ENCODE data around the gene NACC2. TPM values are rescaled to one million over a fixed set of nuclear protein-coding genes. Genes with fewer than 3 reads are reported as not detected.

NACC2 gene
- total and polyA plus RNA-seq, 2 of the 8 experiments (the other 6 are each of a cell fraction or from before 2014, with no cell fraction given): 8.3 to 14.0 TPM

GRCh38 chr9:136057236-136058081, 37.6 kb downstream of the NACC2 start:
- Histone ChIP-seq H3K4me3 (ENCODE audit: extremely low read depth in 1 of 4, insufficient read depth in 2 of 4, low read depth in 3 of 4, low read length in 4 of 4) (no peak overlapping the region), H4K8ac (ENCODE audit: extremely low read depth, insufficient read depth, low read length) (peak overlapping the region; percentile 28), H3K79me1 (ENCODE audit: low read depth, low read length) (0 out of 2 replicates have a peak, but pooled peaks cover 3% of the 10 kb centered on the region), H3K23ac (ENCODE audit: insufficient read length) (no peak overlapping the region), H2BK15ac (ENCODE audit: low read length) (no peak overlapping the region; the same call in 1 of the 2 replicates), H3K56ac (replicated peaks; ENCODE audit: insufficient read length, low read depth, low read length) (no peak overlapping the region), H3K9ac (replicated peaks in 1 of 4; ENCODE audit: extremely low read depth in 1 of 4, low read depth in 3 of 4, low read length in 3 of 4) (no peak overlapping the region), H4K91ac (replicated peaks; ENCODE audit: insufficient read length, low read length) (peak overlapping the region; percentile 31), H3K27ac (ENCODE audit: low read depth, low read length) (no peak overlapping the region), H3K36me3 (ENCODE audit: control insufficient read depth in 2 of 4, insufficient read depth in 4 of 4, low read length in 3 of 4) (no peaks in the 10 kb centered on the region), H4K20me1 (replicated peaks in 1 of 2; ENCODE audit: control insufficient read depth in 1 of 2, insufficient read depth in 2 of 2, low read length in 2 of 2) (no peaks in the 10 kb centered on the region), H3K27me3 (replicated peaks in 1 of 4; ENCODE audit: control insufficient read depth in 3 of 4, extremely low read depth in 1 of 4, insufficient read depth in 3 of 4, low read length in 3 of 4) (no peaks in the 10 kb centered on the region), H2BK20ac (ENCODE audit: low read length) (no peak overlapping the region), H3K79me2 (ENCODE audit: control insufficient read depth in 1 of 2, insufficient read depth in 2 of 2, low read length in 2 of 2) (no peaks in the 10 kb centered on the region), H2AK5ac (ENCODE audit: low read depth, low read length) (no peak overlapping the region), H2BK12ac (ENCODE audit: low read depth, low read length) (peak overlapping the region; percentile 33; the same call in 1 of the 2 replicates), H3K4me2 (ENCODE audit: insufficient read depth in 1 of 2, low read depth in 2 of 2, low read length in 2 of 2) (no peak overlapping the region), H2BK5ac (ENCODE audit: low read depth, low read length) (no peak overlapping the region), H3K18ac (ENCODE audit: extremely low read depth, low read length) (no peak overlapping the region), H3K14ac (ENCODE audit: insufficient read length) (no peak overlapping the region), H2BK120ac (replicated peaks; ENCODE audit: low read depth, low read length) (peak overlapping the region; percentile 65), H3K4ac (replicated peaks; ENCODE audit: insufficient read length, low read depth, low read length) (no peak overlapping the region), H2AFZ (ENCODE audit: low read length) (no peak overlapping the region), H3K4me1 (replicated peaks in 1 of 4; ENCODE audit: control insufficient read depth in 3 of 4, insufficient read depth in 4 of 4, low read length in 3 of 4) (peaks cover 3 to 38% (median 25%) of the 10 kb centered on the region in 4 experiments), H4K5ac (ENCODE audit: insufficient read length, low read depth, low read length) (no peak overlapping the region), H3K9me3 (ENCODE audit: insufficient read depth in 2 of 2, low read depth in 1 of 2, low read length in 1 of 2) (no peaks in the 10 kb centered on the region), H3K23me2 (ENCODE audit: low read depth, low read length) (no peaks in the 10 kb centered on the region; the same call in 1 of the 2 replicates)
- DNase-seq (ENCODE audit: low read depth in 1 of 2, low spot score in 2 of 2) (peak in 1 of 2 experiments; percentile 59), FAIRE-seq (no peak)
- POLR2A ChIA-PET (ENCODE audit: partially characterized antibody): interaction anchor here (0.7 to 1.6 kb wide), 11 partner anchors 8 to 66 kb away, joined by 3 to 4 read pairs (median 3); no protein-coding TSS in a partner anchor
- 74% methylated on average over 26 of the region's 30 CpGs; no CpG with 5 or more reads in 1 of the 2 experiments for WGBS, 2 experiments (ENCODE audit: extremely low coverage in 1 of 2, insufficient coverage in 1 of 2, insufficient read length in 1 of 2, insufficient replicate concordance in 2 of 2, low coverage in 1 of 2, low lambda C conversion rate in 2 of 2, missing lambda C conversion rate in 1 of 2)
- no peak for TF ChIP-seq MAX (IDR thresholded peaks at IDR 0.05)
- TF ChIP-seq GABPA (IDR thresholded peaks at IDR 0.05; ENCODE audit: borderline replicate concordance, insufficient read depth, low read length): peak; percentile 75; the same call in 1 of the 2 replicates
- TF ChIP-seq JUN (IDR thresholded peaks at IDR 0.05; ENCODE audit: low read depth, low read length): no peak
- TF ChIP-seq NANOG (IDR thresholded peaks at IDR 0.05; ENCODE audit: insufficient read depth, low read depth, low read length, poor library complexity, severe bottlenecking): no peak
- no peak for TF ChIP-seq SP1 (IDR thresholded peaks at IDR 0.05; ENCODE audit: low read depth, low read length)
- TF ChIP-seq MAFK (IDR thresholded peaks at IDR 0.05; ENCODE audit: low read depth, low read length): no peak
- CTCF ChIA-PET (ENCODE audit: partially characterized antibody): interaction anchor here (0.6 to 1.9 kb wide), 8 partner anchors 34 to 132 kb away, joined by 3 to 7 read pairs (median 4); no protein-coding TSS in a partner anchor
